ENCODE data around the gene EPX.

The EPX gene

DNA sequence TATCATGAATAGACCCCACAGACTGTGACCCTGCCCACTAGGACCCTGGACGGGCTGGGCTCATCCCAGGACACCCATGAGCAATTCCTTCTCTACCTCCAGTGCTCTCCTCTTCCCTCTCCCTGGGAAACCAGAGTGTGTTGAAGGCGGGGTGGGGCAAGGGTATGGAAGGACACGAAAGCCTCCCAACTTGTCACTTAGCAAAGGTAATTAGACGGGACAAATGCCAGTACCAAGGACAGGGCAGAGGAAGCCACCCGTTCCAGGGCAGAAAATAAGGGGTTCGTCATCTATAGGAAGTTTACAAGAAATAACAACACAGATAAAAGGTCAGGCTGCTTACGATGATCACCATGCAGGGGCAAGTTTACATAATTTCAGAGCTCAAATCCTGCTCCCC is 4.9 kb upstream of the EPX start:
- no peak overlapping the region for H3K4me2 ChIP-seq (ENCODE audit: low read length)
- H3K4me1 ChIP-seq = no peaks in the 10 kb centered on the region
- H2AFZ ChIP-seq = no peak overlapping the region
- no peaks in the 10 kb centered on the region for H3K79me2 ChIP-seq
- H3K27me3 ChIP-seq (ENCODE audit: control insufficient read depth, insufficient read depth, low read length) = no peaks in the 10 kb centered on the region
- TF ChIP-seq, protein P1, sequence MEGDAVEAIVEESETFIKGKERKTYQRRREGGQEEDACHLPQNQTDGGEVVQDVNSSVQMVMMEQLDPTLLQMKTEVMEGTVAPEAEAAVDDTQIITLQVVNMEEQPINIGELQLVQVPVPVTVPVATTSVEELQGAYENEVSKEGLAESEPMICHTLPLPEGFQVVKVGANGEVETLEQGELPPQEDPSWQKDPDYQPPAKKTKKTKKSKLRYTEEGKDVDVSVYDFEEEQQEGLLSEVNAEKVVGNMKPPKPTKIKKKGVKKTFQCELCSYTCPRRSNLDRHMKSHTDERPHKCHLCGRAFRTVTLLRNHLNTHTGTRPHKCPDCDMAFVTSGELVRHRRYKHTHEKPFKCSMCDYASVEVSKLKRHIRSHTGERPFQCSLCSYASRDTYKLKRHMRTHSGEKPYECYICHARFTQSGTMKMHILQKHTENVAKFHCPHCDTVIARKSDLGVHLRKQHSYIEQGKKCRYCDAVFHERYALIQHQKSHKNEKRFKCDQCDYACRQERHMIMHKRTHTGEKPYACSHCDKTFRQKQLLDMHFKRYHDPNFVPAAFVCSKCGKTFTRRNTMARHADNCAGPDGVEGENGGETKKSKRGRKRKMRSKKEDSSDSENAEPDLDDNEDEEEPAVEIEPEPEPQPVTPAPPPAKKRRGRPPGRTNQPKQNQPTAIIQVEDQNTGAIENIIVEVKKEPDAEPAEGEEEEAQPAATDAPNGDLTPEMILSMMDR (IDR thresholded peaks at IDR 0.05) = no peak
- H3K4me3 ChIP-seq (ENCODE audit: low read depth, low read length) = no peak overlapping the region
- H3K36me3 ChIP-seq (ENCODE audit: control insufficient read depth, insufficient read depth, low read length) = no peaks in the 10 kb centered on the region
- no peaks in the 10 kb centered on the region for H3K9me3 ChIP-seq (ENCODE audit: control insufficient read depth, low read length)
- no peak overlapping the region for H3K27ac ChIP-seq
- H3K9ac ChIP-seq = no peak overlapping the region

- H3K4me2 ChIP-seq (ENCODE audit: low read length) = no peak overlapping the region
- H3K4me1 ChIP-seq = no peaks in the 10 kb centered on the region
- H3K4me3 ChIP-seq (ENCODE audit: low read depth, low read length) = no peak overlapping the region
- no peaks in the 10 kb centered on the region for H3K79me2 ChIP-seq
- no peaks in the 10 kb centered on the region for H3K9me3 ChIP-seq (ENCODE audit: control insufficient read depth, low read length)
- H3K27ac ChIP-seq = no peak overlapping the region
- no peak overlapping the region for H2AFZ ChIP-seq
- H3K9ac ChIP-seq = no peak overlapping the region
- TF ChIP-seq, protein P1 (IDR thresholded peaks at IDR 0.05) = no peak
- no peaks in the 10 kb centered on the region for H3K36me3 ChIP-seq (ENCODE audit: control insufficient read depth, insufficient read depth, low read length)
- no peaks in the 10 kb centered on the region for H3K27me3 ChIP-seq (ENCODE audit: control insufficient read depth, insufficient read depth, low read length)
Observed at GRCh38 chr17:58189436-58190146, 2.9 kb upstream of the EPX start.

DNA sequence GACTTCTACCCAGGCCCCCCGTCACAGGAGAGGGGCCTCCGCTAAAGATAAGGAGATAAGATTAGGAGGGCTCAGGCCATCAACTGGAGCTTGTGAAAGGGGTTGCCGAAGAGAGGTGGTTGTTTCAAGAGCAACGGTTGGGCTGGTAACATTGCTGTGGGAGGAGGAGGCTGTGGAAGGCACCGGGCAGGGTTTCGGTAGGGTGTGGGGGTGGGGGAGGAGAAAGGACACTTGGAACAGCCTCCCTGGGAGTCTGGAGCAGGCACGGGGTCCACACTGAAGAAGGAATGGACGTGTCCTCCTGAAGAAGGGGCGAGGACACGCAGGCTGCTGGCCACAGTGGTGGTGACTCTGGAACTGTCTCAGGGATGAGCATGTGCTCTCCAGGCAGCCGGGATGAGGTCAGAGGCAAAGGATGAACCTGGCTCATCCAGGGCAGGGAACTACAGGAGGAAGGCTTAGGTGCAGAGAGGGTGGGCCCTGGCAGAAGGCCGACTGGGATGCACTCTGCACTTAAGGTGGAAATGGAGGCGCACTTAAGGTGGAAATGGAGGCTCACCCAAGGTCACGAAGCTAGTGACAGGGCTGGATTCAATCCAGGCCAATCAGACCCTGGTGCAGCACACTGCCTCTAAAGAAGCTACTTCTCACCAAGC is 1.2 kb upstream of the EPX start:
- Histone ChIP-seq H3K9ac (no peak overlapping the region), H3K4me3 (ENCODE audit: low read depth, low read length) (no peak overlapping the region), H2AFZ (no peak overlapping the region), H3K27me3 (ENCODE audit: control insufficient read depth, insufficient read depth, low read length) (no peaks in the 10 kb centered on the region), H3K79me2 (no peaks in the 10 kb centered on the region), H3K27ac (no peak overlapping the region), H3K4me1 (no peaks in the 10 kb centered on the region), H3K36me3 (ENCODE audit: control insufficient read depth, insufficient read depth, low read length) (no peaks in the 10 kb centered on the region), H3K9me3 (ENCODE audit: control insufficient read depth, low read length) (no peaks in the 10 kb centered on the region), H3K4me2 (ENCODE audit: low read length) (no peak overlapping the region)
- TF ChIP-seq, protein P1 (IDR thresholded peaks at IDR 0.05) = no peak

- Histone ChIP-seq H3K9ac (no peak overlapping the region), H3K4me3 (ENCODE audit: low read depth, low read length) (no peak overlapping the region), H3K27me3 (ENCODE audit: control insufficient read depth, insufficient read depth, low read length) (no peaks in the 10 kb centered on the region), H3K4me2 (ENCODE audit: low read length) (no peak overlapping the region), H3K79me2 (no peaks in the 10 kb centered on the region), H3K27ac (no peak overlapping the region), H3K36me3 (ENCODE audit: control insufficient read depth, insufficient read depth, low read length) (no peaks in the 10 kb centered on the region), H3K9me3 (ENCODE audit: control insufficient read depth, low read length) (no peaks in the 10 kb centered on the region), H3K4me1 (no peaks in the 10 kb centered on the region), H2AFZ (no peak overlapping the region)
- TF ChIP-seq, protein P1 (IDR thresholded peaks at IDR 0.05) = no peak
Observed at GRCh38 chr17:58193641-58194255, 1.2 kb downstream of the EPX start.
